ENCODE measurements around the gene IL18.
A peak's percentile ranks its signal among the peaks of the same experiment; 100 is the strongest.
"Not testable (repeated sequence)": the region's sequence is repeated elsewhere in the genome, so short reads cannot be mapped to it uniquely, and the experiment has no call there.

The IL18 gene

DNA sequence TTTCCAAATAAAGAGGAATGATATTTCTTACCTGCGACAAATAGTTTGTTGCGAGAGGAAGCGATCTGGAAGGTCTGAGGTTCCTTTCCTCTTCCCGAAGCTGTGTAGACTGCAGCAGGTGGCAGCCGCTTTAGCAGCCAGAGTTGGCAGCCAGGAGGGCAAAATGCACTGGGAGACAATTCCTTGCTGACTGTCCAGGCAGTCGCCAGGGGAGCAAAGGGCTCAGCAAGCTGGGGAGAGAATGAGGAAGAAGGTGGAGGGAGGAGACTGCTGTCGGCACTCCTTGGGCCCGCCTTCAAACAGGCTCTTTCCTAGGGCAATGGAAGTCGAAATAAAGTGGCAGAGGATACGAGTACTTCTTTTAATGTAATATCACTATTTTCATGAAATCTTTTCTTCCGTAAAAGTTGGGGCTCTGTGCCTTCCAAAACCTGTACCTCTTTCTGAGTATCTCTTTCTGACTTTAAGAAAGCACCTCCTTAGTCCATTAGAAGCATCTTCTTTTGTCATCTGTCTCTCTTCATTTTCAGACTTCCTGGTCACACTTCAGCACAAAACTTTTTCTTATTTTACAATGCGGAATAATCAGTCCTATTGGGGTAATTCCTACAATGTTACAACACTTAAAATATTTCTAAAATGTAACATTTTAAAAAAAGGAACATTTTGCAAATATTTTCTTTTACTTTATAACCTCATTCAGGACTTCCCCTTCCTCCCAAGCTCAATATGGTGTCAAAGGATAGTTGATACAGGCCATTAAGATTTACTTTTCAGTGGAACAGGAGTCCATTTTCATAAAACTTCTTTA is at the start of gene IL18:
Gene IL18, minus strand, starts transcription at position 220 of the 811 bp plus-strand sequence. CDS start 9,041 bp downstream, outside the sequence.
- peak in 11 of 51 donors; percentile 2 to 33 (median 7) for DNase-seq

DNA sequence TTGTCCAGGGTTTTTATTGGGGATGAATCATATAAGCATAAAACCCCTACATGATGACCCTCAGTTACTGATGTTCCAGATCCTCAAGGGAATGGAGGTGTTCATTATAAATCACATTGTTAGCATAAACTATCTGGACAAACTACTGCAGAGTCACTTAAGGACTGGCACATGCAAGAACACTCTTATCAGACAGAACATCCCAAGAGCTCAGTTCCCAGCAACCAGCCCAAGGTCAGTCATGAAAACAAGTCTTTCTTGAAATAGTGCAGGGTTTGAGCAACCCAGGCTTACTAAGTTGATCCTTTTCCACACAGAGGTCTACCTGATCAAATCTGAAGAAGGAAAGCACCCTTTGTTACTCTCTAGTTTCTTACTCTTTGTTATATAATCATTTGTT is 48.8 kb upstream of the IL18 start:
- DNase-seq, result no peak

DNA sequence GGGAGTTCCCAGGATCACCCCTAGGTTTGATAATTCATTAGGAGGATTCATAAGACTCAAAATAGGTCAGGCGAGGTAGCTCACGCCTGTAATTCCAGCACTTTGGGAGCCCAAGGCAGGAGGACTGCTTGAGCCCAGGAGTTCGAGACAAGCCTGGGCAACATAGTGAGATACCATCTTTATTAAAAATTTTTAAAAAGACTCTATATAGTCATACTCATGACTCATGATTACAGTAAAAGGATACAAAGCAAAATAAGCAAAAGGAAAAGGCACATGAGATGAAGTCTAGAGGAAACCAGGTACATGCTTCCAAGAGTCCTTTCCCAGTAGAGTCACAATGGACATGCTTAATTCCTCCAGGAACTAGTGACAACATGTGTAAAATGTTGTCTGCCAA is 48.4 kb upstream of the IL18 start:
- no peak for DNase-seq

DNA sequence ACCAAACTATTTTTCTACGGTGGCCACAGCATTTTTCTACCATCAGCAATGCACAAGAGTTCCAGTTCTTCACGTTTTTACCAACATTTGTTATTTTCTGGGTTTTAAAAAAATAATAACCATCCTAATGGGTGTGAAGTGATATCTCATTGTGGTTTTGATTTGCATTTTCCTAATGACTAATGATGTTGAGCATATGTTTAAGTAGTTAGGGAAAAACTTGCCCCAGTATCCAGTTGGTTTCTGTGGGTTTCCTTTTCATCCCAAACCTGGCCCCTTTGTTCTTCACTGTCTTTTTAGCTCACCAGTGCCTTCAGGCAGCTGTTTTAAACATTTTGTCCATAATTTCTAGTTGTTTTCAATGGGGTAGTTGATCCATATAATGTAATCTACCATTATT is 47.6 kb upstream of the IL18 start:
- no peak for DNase-seq

DNA sequence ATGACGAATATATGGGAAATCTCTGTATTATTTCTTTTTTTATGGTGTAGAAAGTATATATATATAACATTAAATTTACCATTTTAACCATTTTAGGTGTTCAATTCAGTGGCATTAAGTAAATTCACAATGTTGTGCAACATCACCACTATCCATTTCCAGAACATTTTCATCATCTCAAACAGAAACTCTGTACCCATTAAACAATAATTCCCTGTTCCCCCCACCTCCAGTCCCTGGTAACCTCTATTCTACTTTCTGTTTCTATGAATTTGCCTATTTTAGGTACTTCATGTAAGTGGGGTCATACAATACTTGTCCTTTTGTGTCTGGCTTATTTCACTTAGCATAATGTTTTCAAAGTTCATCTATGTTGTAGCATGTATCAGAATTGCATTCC is 47.0 kb upstream of the IL18 start:
- no peak for DNase-seq

DNA sequence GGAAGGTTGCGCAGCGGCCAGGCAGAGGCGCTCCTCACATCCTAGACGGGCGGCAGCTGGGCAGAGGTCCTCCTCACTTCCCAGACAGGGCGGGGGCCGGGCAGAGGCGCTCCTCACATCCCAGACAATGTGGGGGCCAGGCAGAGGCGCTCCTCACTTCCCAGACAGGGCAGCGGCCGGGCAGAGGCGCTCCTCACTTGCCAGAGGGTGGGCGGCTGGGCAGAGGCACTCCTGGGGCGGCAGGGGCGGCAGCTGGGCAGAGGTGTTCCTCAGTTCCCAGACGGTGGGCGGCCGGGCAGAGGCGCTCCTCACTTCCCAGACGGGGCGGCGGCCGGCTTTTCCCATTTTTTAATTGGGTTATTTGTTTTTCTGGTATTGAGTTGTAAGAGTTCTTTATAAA is 42.2 kb upstream of the IL18 start:
- no peak for DNase-seq

DNA sequence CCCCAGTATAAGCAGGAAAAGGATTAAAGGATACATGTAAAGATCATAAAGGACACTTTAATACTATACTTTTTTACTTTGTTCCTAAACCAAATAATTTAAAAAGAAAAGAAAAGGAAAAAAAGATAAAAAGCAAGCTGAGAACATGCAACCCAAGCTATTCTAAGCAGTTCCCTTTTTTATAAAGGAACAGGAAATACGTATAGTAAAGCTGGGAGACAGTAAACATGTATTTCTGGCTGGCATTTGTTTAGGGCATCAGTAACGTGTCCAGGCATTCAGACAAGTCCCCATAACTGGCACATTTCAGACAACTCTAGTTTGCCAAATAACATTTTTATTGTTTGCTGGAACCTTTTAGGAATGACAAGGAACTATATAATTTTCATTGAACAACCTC is 36.4 kb upstream of the IL18 start:
- no peak for DNase-seq

DNA sequence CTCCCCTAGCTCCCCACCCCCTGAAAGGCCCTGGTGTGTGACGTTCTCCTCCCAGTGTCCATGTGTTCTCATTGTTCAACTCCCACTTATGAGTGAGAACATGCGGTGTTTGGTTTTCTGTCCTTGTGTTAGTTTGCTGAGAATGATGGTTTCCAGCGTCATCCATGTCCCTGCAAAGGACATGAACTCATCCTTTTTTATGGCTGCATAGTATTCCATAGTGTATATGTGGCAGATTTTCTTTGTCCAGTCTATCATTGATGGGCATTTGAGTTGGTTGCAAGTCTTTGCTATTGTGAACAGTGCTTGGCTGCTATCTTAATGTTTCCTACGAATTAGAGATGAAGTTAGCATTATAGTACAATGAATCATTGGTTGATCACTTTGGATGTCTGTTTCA is 35.2 kb upstream of the IL18 start:
- DNase-seq, result not testable (repeated sequence)

DNA sequence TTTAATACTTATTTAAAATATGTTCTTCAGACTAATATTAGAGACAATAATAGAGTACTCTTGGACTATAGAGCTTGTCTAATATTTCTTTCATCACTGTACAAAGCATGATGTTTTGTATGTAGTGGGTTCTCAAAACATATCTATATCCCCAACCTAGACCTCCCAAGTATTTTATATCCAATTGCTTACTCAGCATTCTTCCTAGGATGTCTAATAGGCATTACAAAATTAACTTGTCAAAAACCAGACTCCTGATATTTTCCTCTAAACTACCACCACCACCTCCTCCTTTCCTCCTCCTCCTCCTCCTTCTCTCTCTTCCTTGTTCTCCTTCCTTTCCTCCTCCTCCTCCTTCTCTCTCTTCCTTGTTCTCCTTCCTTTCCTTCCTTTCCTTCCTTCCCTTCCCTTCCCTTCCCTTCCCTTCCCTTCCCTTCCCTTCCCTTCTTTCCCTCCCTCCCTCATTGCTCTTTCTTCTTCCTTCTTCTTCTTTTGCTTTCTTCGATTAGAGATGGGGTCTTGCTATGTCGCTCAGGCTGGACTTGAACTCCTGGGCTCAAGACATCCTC is 32.7 kb upstream of the IL18 start:
- no peak for DNase-seq

DNA sequence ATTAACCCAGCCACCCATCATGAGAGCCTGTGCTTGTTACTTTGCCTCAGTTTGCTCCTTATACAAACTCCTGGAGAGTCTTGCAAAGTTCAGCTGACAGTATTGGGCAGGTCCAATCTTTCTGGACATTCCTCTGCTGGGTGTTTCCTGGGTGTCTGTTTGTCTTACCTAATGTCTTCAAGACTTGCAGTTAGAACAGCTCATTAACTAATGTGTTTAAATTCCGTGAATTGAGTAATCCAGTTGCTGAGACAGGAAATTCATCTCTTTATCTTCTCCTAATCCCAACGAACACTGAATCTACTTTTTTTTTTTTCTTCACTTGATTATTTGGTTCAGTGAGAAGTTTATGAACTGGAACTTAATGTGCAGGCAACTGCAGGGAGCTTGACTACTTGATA is 32.1 kb upstream of the IL18 start:
- DNase-seq, result no peak

DNA sequence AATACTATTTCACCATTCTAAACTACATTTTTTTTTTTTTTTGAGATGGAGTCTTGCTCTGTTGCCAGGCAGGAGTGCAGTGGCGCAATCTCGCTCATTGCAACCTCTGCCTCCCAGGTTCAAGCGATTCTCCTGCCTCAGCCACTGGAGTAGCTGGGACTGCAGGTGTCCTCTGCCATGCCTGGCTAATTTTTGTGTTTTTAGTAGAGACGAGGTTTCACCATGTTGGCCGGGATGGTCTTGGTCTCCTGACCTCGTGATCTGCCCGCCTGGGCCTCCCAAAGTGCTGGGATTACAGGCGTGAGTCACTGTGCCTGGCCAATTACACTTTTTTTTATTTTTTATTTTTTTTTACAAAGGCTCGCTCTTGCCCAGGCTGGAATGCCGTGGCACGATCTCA is 31.2 kb upstream of the IL18 start:
- not testable (repeated sequence) for DNase-seq

DNA sequence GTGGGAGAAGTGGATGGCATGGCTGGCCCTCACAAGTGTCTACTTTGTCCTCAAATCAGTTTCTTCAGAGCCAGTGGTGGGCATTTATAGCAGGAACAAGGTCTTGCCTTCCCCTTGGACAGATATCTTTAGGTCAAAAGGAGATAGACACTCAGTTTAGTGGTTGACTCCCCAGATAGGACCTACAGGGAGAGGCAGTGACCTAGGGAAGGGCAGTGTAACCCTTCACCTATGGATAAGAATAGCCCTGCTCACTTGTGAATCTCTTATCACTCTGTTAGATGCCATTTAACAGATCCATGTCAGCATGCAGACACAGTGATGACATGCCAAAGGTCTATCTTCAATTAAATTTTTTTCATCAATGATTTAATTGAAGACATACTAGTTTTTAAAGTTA is 22.4 kb upstream of the IL18 start:
- no peak for DNase-seq

DNA sequence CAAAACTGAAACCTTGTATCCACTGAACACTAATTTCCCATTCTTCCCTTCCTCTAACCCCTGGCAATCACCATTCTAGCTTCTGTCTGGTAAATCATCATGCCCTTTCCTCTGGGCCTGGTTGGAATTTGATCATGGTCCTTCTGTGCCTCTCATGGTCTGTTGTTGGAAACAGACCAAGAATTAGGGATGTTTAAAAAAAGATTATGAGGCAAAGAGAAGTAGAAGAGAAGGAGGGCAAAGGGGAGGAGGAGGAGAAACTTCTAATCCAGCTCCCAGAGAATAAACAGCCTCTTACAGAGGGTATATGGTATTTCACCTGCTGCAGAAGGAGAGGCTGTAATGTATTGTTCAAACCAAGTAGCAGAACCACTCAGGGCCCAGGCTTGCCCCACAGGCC is 22.0 kb upstream of the IL18 start:
- DNase-seq, result no peak

DNA sequence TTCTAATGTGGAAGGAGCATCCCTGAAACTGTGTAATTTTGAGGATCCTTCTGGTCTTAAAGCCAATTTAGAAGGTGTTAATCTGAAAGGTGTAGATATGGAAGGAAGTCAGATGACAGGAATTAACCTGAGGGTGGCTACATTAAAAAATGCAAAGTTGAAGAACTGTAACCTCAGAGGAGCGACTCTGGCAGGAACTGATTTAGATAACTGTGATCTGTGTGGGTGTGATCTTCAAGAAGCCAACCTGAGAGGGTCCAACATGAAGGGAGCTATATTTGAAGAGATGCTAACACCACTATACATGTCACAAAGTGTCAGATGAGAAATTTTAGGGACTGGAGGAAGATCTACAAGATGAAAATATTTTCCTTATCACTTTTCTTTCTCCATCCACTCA is 19.0 kb upstream of the IL18 start:
- DNase-seq, result no peak

DNA sequence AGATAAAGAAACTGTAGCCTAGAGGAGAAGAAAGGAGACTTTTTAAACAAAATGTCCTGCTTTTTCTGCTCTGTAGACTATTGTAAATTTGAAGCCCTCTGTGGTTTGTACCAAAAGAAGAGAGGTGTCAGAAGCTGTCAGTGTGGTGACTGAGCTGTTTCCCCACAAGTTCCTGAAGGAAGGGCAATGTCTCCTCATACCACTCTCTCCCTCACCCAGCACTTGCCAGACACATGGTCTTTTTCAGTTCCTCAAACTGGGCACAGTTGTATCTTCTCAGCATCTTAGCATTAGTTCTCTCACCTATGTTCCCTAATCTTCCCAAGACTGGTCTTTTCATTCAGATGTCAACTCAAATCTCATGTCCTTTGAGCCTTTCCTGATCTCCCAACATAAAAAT is 15.7 kb upstream of the IL18 start:
- peak in 5 of 51 donors; percentile 4 to 11 (median 5) for DNase-seq

DNA sequence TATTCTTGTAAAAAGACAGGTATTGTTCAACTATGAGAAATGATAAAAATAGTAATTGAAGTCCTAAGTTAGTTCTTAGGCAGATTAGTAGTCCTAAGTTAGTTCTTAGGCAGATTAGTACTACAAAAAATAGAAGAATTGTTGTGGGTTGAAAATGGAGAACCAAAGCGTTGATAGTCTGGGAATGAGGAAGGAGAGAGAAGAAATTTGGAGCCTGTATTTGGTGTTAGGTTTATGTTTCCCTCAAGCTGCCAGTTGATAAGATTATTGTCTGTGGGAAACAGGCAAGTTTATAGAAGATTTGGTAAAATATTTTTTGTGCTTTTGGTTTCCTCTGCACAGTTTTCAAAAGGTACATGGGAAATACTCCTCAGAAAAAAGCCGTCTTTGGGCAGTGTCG is 15.0 kb upstream of the IL18 start:
- DNase-seq, result no peak

DNA sequence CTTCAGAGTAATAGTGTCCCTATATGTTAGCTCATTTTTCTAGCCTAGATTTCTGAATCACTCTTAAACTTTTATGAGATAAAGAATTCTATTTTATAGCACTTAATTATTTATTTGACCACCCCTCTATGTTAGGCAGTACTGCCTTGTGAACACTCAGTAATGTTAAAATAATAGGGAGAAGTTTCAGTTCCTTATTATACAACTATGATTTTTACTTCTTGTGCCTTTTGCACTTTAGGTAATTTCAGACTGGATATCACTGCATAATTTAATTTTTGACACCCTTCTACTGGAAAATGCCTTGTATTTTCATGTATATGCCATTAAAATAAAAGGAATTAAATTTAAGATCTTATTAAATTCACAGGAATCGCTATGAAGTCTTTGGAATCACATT is 14.5 kb upstream of the IL18 start:
- DNase-seq, result no peak

DNA sequence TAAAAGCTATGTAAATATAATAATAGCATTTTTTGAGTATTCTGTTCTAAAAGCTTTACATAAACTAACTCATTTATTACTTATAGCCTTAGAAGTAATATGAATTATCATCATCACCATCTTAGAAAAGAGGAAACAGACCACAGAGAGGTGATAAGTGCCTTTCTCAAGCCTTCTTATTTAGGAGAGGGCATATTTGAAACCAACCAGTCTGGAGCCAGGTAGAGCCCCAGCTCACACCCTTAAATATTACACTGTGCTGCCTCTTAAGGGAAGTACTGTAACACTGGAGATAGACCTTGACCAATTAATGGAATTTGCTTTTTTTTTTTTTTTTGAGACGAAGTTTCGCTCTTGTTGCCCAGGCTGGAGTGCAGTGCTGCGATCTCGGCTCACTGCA is 13.7 kb upstream of the IL18 start:
- DNase-seq, result no peak

DNA sequence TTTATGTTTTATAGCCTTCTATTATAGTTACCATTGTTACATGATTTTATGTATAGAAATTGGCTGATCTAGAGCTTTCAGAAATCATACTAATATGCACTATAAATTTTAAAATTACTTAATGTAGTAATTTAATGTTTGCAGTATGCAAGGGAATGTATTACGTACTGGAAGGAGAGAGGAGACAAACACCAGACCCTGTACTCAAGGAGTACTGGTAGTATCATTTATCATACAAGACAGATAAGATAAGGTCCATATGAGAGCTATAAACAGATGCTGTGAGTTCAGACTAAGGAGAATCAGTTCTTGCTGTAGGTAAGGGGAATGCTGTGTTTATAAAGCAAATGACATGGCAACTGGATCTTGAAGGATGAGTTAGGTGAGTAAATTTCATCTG is 12.2 kb upstream of the IL18 start:
- no peak for DNase-seq

DNA sequence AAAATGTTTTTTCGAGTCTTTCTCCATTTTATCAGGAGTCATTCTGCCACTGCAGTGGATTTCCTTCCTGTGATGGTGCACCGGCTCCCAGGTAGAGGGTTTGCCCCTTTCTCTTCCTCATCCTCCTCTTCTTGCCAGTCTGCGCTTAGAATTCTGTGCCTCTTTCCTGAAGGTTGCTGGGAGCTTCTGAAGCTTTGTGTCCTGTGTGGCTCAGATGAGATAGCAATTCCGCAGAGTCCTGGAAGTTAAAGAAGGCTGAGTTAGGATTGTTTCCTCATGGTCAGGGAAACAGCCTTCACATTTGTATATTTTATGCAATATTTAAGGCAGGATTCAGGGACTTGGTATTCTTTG is 11.7 kb upstream of the IL18 start:
- peak in 3 of 51 donors; percentile 27 to 67 (median 49) for DNase-seq

DNA sequence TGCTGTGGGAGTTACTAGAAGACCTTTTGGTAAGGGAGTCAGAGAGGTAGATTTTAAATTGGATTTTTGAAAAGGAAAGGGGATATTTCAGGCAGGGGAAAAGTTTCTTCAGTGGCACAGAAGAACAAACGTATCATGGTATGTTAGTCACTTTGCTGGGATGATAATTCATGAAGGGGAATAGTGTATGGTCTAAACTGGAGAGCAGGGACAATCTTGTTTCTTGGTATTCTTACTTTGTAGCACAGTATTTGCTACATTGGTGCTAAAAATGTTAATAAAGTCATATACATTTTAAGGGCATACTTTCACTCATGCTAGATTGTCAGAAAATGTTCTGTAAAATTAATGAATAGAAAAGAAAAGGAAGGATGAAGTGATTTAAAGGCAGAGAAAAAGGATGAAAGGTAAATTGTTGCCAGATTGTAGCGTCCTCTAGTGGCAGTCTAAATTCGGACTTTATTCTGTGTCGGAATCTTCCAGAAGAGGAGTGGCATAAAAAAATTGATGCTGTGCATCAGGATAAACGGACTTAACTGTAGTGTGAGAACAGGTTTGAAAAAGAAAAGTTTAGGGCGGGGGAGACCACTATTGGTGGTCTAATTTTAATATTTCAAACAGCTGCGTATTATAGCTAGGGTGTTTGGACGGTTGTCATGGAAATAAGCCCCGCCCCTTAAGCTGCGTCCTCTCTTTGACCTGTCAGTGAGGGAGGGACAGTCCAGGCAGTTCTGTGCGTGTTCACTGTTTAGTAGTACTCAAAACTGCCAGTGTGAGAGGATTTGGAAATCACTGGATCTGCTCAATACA is 11.1 kb upstream of the IL18 start, which contains the start of gene BCO2:
Gene BCO2, plus strand, starts transcription at position 724 of the 810 bp plus-strand sequence. CDS start 90 bp downstream, outside the sequence.
- peak in 44 of 51 donors; percentile 6 to 96 (median 62) for DNase-seq

DNA sequence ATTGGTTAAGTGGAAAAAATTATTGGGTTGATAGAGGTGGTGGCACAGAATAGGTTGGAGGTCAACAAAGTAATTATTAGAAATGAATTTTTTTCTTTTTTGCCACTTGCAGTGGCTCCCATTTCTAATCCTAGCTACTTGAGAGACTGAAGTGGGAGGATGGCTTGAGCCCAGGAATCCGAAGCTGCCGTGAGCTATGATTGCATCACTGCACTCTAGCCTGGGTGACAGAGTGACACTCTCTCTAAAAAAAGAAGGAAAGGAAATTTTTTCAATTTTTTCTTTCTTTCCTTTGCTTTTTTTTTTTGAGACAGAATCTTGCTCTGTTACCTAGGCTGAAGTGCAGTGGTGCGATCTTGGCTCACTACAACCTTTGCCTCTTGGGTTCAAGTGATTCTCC is 9.3 kb upstream of the IL18 start:
- no peak for DNase-seq
